ENCODE results near the gene FAM47E.

FAM47E gene

GRCh38 chr4:76251441-76252270, at the start of gene FAM47E:
FAM47E (plus strand) TSS chr4:76251721; CDS start chr4:76251747, 26 bp downstream.
- no peak for DNase-seq

GRCh38 chr4:76203541-76203940, 48.0 kb upstream of the FAM47E start:
- DNase-seq: no peak

- no peak for DNase-seq
Observed at GRCh38 chr4:76204936-76205335, 46.6 kb upstream of the FAM47E start.

- no peak for DNase-seq
Observed at GRCh38 chr4:76205476-76205875, 46.0 kb upstream of the FAM47E start.

- no peak for DNase-seq
Observed at GRCh38 chr4:76206222-76206942, 45.1 kb upstream of the FAM47E start.

GRCh38 chr4:76207549-76207948, 44.0 kb upstream of the FAM47E start:
- no peak for DNase-seq

GRCh38 chr4:76208005-76208765, 43.3 kb upstream of the FAM47E start:
- peak; percentile 18 to 41 for DNase-seq

- DNase-seq: no peak
Observed at GRCh38 chr4:76209881-76210280, 41.6 kb upstream of the FAM47E start.

GRCh38 chr4:76210452-76210851, 41.1 kb upstream of the FAM47E start:
- peak; percentile 21 to 28 for DNase-seq

GRCh38 chr4:76211769-76212708, 39.5 kb upstream of the FAM47E start:
- no peak for DNase-seq

- no peak for DNase-seq
Observed at GRCh38 chr4:76212851-76213414, 38.6 kb upstream of the FAM47E start.

- DNase-seq: peak; percentile 62 to 64
Observed at GRCh38 chr4:76213415-76214176, 37.9 kb upstream of the FAM47E start, which contains the start of gene SCARB2. SCARB2 (minus strand) TSS chr4:76213824; CDS start chr4:76213543, 281 bp downstream.

- DNase-seq: peak in 1 of 2 experiments; percentile 61
Observed at GRCh38 chr4:76214177-76214675, 37.3 kb upstream of the FAM47E start.

GRCh38 chr4:76215077-76215476, 36.4 kb upstream of the FAM47E start:
- DNase-seq: no peak

- no peak for DNase-seq
Observed at GRCh38 chr4:76216524-76216923, 35.0 kb upstream of the FAM47E start.

GRCh38 chr4:76216975-76217814, 34.3 kb upstream of the FAM47E start:
- no peak for DNase-seq

GRCh38 chr4:76219299-76220055, 32.0 kb upstream of the FAM47E start:
- DNase-seq: peak; percentile 50 to 59

GRCh38 chr4:76224171-76224570, 27.4 kb upstream of the FAM47E start:
- DNase-seq: no peak

GRCh38 chr4:76226418-76226817, 25.1 kb upstream of the FAM47E start:
- DNase-seq: no peak

All from AML-193 (cell line).